H1 (cell line): Measurements from ENCODE around the gene TSPAN9. TPM values are rescaled to one million over a fixed set of nuclear protein-coding genes. Genes with fewer than 3 reads are reported as not detected.

Experiments used
- CTCF ChIA-PET: fragments of 300-600 bp; sonication (Branson Sonifier 250); formaldehyde crosslinking; loops from one replicate; lab custom pipeline; 2021; ENCODE audit not compliant: partially characterized antibody; lab: Charles Lee
- POLR2A ChIA-PET: fragments of 300-600 bp; sonication (Branson Sonifier 250); formaldehyde crosslinking; loops from one replicate; lab custom pipeline; 2021; ENCODE audit warnings: inconsistent platforms; ENCODE audit not compliant: partially characterized antibody; lab: Charles Lee
- DNase-seq, 2 experiments: peaks; one replicate each; pipeline versions ENCODE4 v3.0.0 to v3.0.0-alpha.2; 2010 to 2022; ENCODE audit warnings: low spot score in 2 of 2, low read depth in 1 of 2, mixed read lengths in 1 of 2
- FAIRE-seq: peaks from 2 replicates; lab custom pipeline; 2011; peaks lifted over from hg19 to GRCh38; lab: Jason Lieb, UNC
- H2AFZ ChIP-seq: 2 replicates; pipeline ENCODE4 v1.8.1; 2012; ENCODE audit warnings: low read length, inconsistent platforms
- H2AK5ac ChIP-seq: 2 replicates; pipeline ENCODE4 v1.6.1; 2013; ENCODE audit warnings: low read depth, low read length
- H2BK120ac ChIP-seq: replicated peaks from 2 replicates; pipeline ENCODE3; 2013; ENCODE audit warnings: low read depth, low read length, inconsistent platforms
- H2BK12ac ChIP-seq: 2 replicates; pipeline ENCODE4 v1.6.1; 2013; ENCODE audit warnings: low read depth, low read length
- H2BK15ac ChIP-seq: 2 replicates; pipeline ENCODE4 v1.6.1; 2013; ENCODE audit warnings: low read length
- H2BK20ac ChIP-seq: 2 replicates; pipeline ENCODE4 v1.6.1; 2013; ENCODE audit warnings: low read length
- H2BK5ac ChIP-seq: 2 replicates; pipeline ENCODE4 v1.6.1; 2013; ENCODE audit warnings: low read depth, low read length
- H3K14ac ChIP-seq: 2 replicates; pipeline ENCODE4 v1.6.1; 2013; ENCODE audit warnings: inconsistent platforms; ENCODE audit not compliant: insufficient read length
- H3K18ac ChIP-seq: 2 replicates; pipeline ENCODE4 v1.6.1; 2013; ENCODE audit warnings: low read length; ENCODE audit errors: extremely low read depth
- H3K23ac ChIP-seq: 2 replicates; pipeline ENCODE4 v1.6.1; 2013; ENCODE audit warnings: inconsistent platforms; ENCODE audit not compliant: insufficient read length
- H3K23me2 ChIP-seq: 2 replicates; pipeline ENCODE4 v1.6.1; 2013; ENCODE audit warnings: low read depth, low read length
- H3K27ac ChIP-seq: 2 replicates; pipeline ENCODE4 v1.6.1; 2011; ENCODE audit warnings: low read depth, low read length, inconsistent platforms
- H3K27me3 ChIP-seq, 4 experiments: replicated peaks in 1 of 4; 1 replicate in 1 of 4; 2 replicates in 3 of 4; pipeline versions ENCODE4 v1.6.1 to v1.8.1; 2011 to 2013; ENCODE audit warnings: low read length in 3 of 4, mild to moderate bottlenecking in 3 of 4, inconsistent platforms in 2 of 4, mixed read lengths in 2 of 4, moderate library complexity in 1 of 4; ENCODE audit not compliant: control insufficient read depth in 3 of 4, insufficient read depth in 3 of 4; ENCODE audit errors: extremely low read depth in 1 of 4
- H3K36me3 ChIP-seq, 4 experiments: 2 replicates each; pipeline versions ENCODE4 v1.6.1 to v1.8.1; 2011 to 2013; ENCODE audit warnings: mild to moderate bottlenecking in 4 of 4, low read length in 3 of 4, moderate library complexity in 2 of 4, control low read depth in 1 of 4, inconsistent platforms in 1 of 4; ENCODE audit not compliant: insufficient read depth in 4 of 4, control insufficient read depth in 2 of 4
- H3K4ac ChIP-seq: replicated peaks from 2 replicates; pipeline ENCODE3; 2013; ENCODE audit warnings: low read length, low read depth, mixed read lengths, inconsistent platforms; ENCODE audit not compliant: insufficient read length
- H3K4me1 ChIP-seq, 4 experiments: replicated peaks in 1 of 4; 1 replicate in 1 of 4; 2 replicates in 3 of 4; pipeline versions ENCODE4 v1.6.1 to v1.8.1; 2011 to 2013; ENCODE audit warnings: low read length in 3 of 4, inconsistent platforms in 2 of 4, mixed read lengths in 1 of 4; ENCODE audit not compliant: insufficient read depth in 4 of 4, control insufficient read depth in 3 of 4
- H3K4me2 ChIP-seq, 2 experiments: 2 replicates each; pipeline versions ENCODE4 v1.6.1 to v1.8.1; 2011 to 2013; ENCODE audit warnings: low read depth in 2 of 2, low read length in 2 of 2, control low read depth in 1 of 2, inconsistent platforms in 1 of 2, mild to moderate bottlenecking in 1 of 2; ENCODE audit not compliant: insufficient read depth in 1 of 2
- H3K4me3 ChIP-seq, 4 experiments: fragments of 200-600, 300-600 bp in 1 of 4; sonication (generic), shearing (Covaris generic), sonication (Bioruptor Twin) in 1 of 4; 2 replicates each; pipeline versions ENCODE4 v1.5.1 to v1.8.1; 2011 to 2016; ENCODE audit warnings: low read length in 4 of 4, low read depth in 3 of 4, control low read depth in 2 of 4, inconsistent platforms in 2 of 4, mild to moderate bottlenecking in 2 of 4, mixed read lengths in 1 of 4, moderate library complexity in 1 of 4; ENCODE audit not compliant: insufficient read depth in 2 of 4; ENCODE audit errors: extremely low read depth in 1 of 4
- H3K56ac ChIP-seq: replicated peaks from 2 replicates; pipeline ENCODE3; 2013; ENCODE audit warnings: low read depth, mild to moderate bottlenecking, mixed read lengths, low read length, inconsistent platforms; ENCODE audit not compliant: insufficient read length
- H3K79me1 ChIP-seq: 2 replicates; pipeline ENCODE4 v1.6.1; 2013; ENCODE audit warnings: low read depth, low read length, control low read depth
- H3K79me2 ChIP-seq, 2 experiments: 2 replicates each; pipeline versions ENCODE4 v1.6.1 to v1.8.1; 2012 to 2013; ENCODE audit warnings: low read length in 2 of 2, mild to moderate bottlenecking in 2 of 2, inconsistent platforms in 1 of 2; ENCODE audit not compliant: insufficient read depth in 2 of 2, control insufficient read depth in 1 of 2
- H3K9ac ChIP-seq, 4 experiments: replicated peaks in 1 of 4; 1 replicate in 1 of 4; 2 replicates in 3 of 4; pipeline versions ENCODE4 v1.6.1 to v1.8.1; 2011 to 2013; ENCODE audit warnings: low read depth in 3 of 4, low read length in 3 of 4, control low read depth in 2 of 4, mild to moderate bottlenecking in 2 of 4, moderate library complexity in 2 of 4, inconsistent platforms in 1 of 4; ENCODE audit errors: extremely low read depth in 1 of 4
- H3K9me3 ChIP-seq, 2 experiments: 2 replicates each; pipeline versions ENCODE4 v1.6.1 to v1.8.1; 2012 to 2013; ENCODE audit warnings: mild to moderate bottlenecking in 2 of 2, moderate library complexity in 2 of 2, control low read depth in 1 of 2, inconsistent platforms in 1 of 2, low read depth in 1 of 2, low read length in 1 of 2, mixed read lengths in 1 of 2; ENCODE audit not compliant: insufficient read depth in 2 of 2
- H4K20me1 ChIP-seq, 2 experiments: replicated peaks in 1 of 2; 2 replicates each; pipeline versions ENCODE3 to v1.8.1; 2011 to 2013; ENCODE audit warnings: inconsistent platforms in 2 of 2, low read length in 2 of 2, mild to moderate bottlenecking in 1 of 2; ENCODE audit not compliant: insufficient read depth in 2 of 2, control insufficient read depth in 1 of 2
- H4K5ac ChIP-seq: 2 replicates; pipeline ENCODE4 v1.6.1; 2013; ENCODE audit warnings: low read length, low read depth, mixed read lengths, inconsistent platforms; ENCODE audit not compliant: insufficient read length
- H4K8ac ChIP-seq: 2 replicates; pipeline ENCODE4 v1.8.0; 2013; ENCODE audit warnings: mild to moderate bottlenecking, moderate library complexity, low read length, inconsistent platforms; ENCODE audit not compliant: insufficient read depth; ENCODE audit errors: extremely low read depth
- H4K91ac ChIP-seq: replicated peaks from 2 replicates; pipeline ENCODE3; 2013; ENCODE audit warnings: low read length, mixed read lengths, inconsistent platforms; ENCODE audit not compliant: insufficient read length
- ASH2L ChIP-seq: fragments of 200-600, 300-600 bp; sonication (generic); IDR thresholded peaks from one replicate; pipeline ENCODE4 v1.7.1; 2017; ENCODE audit warnings: low read length
- EZH2 ChIP-seq: fragments of 200-600 bp; sonication (generic); IDR thresholded peaks from 2 replicates; pipeline ENCODE4 v1.7.1; 2012; ENCODE audit warnings: low read depth, mild to moderate bottlenecking, moderate library complexity, low read length, inconsistent platforms; ENCODE audit not compliant: severe bottlenecking
- GTF2F1 ChIP-seq: IDR thresholded peaks from 2 replicates; pipeline ENCODE4 v1.6.1; 2012; ENCODE audit warnings: low read depth, low read length, improper control_type of control experiment, borderline replicate concordance
- JUN ChIP-seq: IDR thresholded peaks from 2 replicates; pipeline ENCODE4 v1.6.1; 2011; ENCODE audit warnings: low read depth, mild to moderate bottlenecking, improper control_type of control experiment, low read length
- KDM5A ChIP-seq: fragments of 200-600 bp; IDR thresholded peaks from 2 replicates; pipeline ENCODE4 v1.7.1; 2012; ENCODE audit warnings: mild to moderate bottlenecking, low read length, inconsistent platforms, mixed read lengths
- NANOG ChIP-seq: IDR thresholded peaks from 2 replicates; pipeline ENCODE4 v1.6.1; 2011; ENCODE audit warnings: low read length, low read depth, mild to moderate bottlenecking, inconsistent platforms; ENCODE audit not compliant: insufficient read depth, poor library complexity, severe bottlenecking
- POLR2AphosphoS5 ChIP-seq: IDR thresholded peaks from 2 replicates; pipeline ENCODE4 v1.6.1; 2011; ENCODE audit warnings: low read depth, low read length
- RXRA ChIP-seq: IDR thresholded peaks from 2 replicates; pipeline ENCODE4 v1.6.1; 2011; ENCODE audit warnings: low read depth, mild to moderate bottlenecking, low read length, moderate library complexity; ENCODE audit not compliant: insufficient read depth
- SP4 ChIP-seq: IDR thresholded peaks from 2 replicates; pipeline ENCODE4 v1.6.1; 2012; ENCODE audit warnings: low read length, inconsistent platforms
- SRF ChIP-seq: IDR thresholded peaks from 2 replicates; pipeline ENCODE4 v1.6.1; 2011; ENCODE audit warnings: mild to moderate bottlenecking, low read depth, low read length, moderate library complexity
- SUZ12 ChIP-seq: fragments of 200-600 bp; sonication (generic); IDR thresholded peaks from 2 replicates; pipeline ENCODE4 v1.6.1; 2012; ENCODE audit warnings: mild to moderate bottlenecking, inconsistent platforms, low read length, moderate library complexity, mixed read lengths
- TAF7 ChIP-seq: optimal IDR thresholded peaks from 2 replicates; pipeline ENCODE3; 2011; ENCODE audit warnings: low read depth, mild to moderate bottlenecking, inconsistent platforms, low read length, moderate library complexity, borderline replicate concordance
- WGBS, 2 experiments: shearing (Covaris generic) in 1 of 2; methylation state at CpG; one replicate each; pipeline versions ENCODE4 v1.1.6 to v1.1.7; 2013 to 2015; ENCODE audit warnings: low lambda C conversion rate in 2 of 2, mixed read lengths in 2 of 2, inconsistent platforms in 1 of 2, low coverage in 1 of 2, missing lambda C conversion rate in 1 of 2; ENCODE audit not compliant: insufficient replicate concordance in 2 of 2, insufficient coverage in 1 of 2, insufficient read length in 1 of 2; ENCODE audit errors: extremely low coverage in 1 of 2, missing lambda C conversion rate in 1 of 2; 5-methylcytosine and 5-hydroxymethylcytosine counted together
- polyA plus RNA-seq, 7 experiments: library from polyadenylated mRNA; depleted of rRNA in 3 of 7; stranded (reverse) in 5 of 7; unstranded in 2 of 7; fragments of >200 nt in 5 of 7; fragments of 200-250 nt in 2 of 7; gene quantifications; 1 replicate in 5 of 7; 2 replicates in 1 of 7; 4 replicates in 1 of 7; pipeline versions ENCODE4 v1.2.1 to v1.2.3, GENCODE V29; 2011 to 2013; ENCODE audit warnings: missing spikeins in 2 of 7, mixed read lengths in 2 of 7
- total RNA-seq: library from RNA; stranded (reverse); fragmentation: NEBNext Ultra II Directional; extraction: Animal tissue kit (Norgen Biotek cat#: 25700); gene quantifications from 2 replicates; pipeline ENCODE4 v1.2.1, GENCODE V29; 2021

Gene TSPAN9
- total and polyA plus RNA-seq, 2 of the 8 experiments (the other 6 are each of a cell fraction or from before 2014, with no cell fraction given) = 11.5 to 29.1 TPM

GRCh38 chr12:3195859-3196483 is 118.8 kb downstream of the TSPAN9 start:
- ChIA-PET POLR2A (interaction anchor here (2.4 kb wide), 1 partner anchor 11 kb away, joined by 8 read pairs; no protein-coding TSS in a partner anchor), CTCF (interaction anchor here (0.6 to 24.7 kb wide), 18 partner anchors 9 to 162 kb away, joined by 3 to 448 read pairs (median 6); no protein-coding TSS in a partner anchor)
- no peak overlapping the region for H3K27ac ChIP-seq

More at GRCh38 chr12:3195859-3196483, 118.8 kb downstream of the TSPAN9 start:
- Histone ChIP-seq H3K79me1 (peaks cover 2% of the 10 kb centered on the region), H4K20me1 (peaks cover 7 to 8% of the 10 kb centered on the region in 2 experiments), H3K23ac (no peak overlapping the region), H2BK15ac (peak overlapping the region; percentile 95), H2BK120ac (no peak overlapping the region), H3K4ac (no peak overlapping the region), H3K9ac (no peak overlapping the region), H3K79me2 (no peaks in the 10 kb centered on the region), H2BK12ac (peak overlapping the region; percentile 71; the same call in 1 of the 2 replicates), H4K8ac (no peak overlapping the region), H3K4me1 (peaks cover 0 to 8% (median 4%) of the 10 kb centered on the region in 4 experiments; a peak in 5 of 7 replicates), H2BK20ac (peak overlapping the region; percentile 34; the same call in 1 of the 2 replicates), H3K23me2 (peaks cover 16% of the 10 kb centered on the region; the same call in 1 of the 2 replicates), H2AFZ (no peak overlapping the region), H3K14ac (no peak overlapping the region), H2BK5ac (peak overlapping the region; percentile 60; the same call in 1 of the 2 replicates), H3K18ac (peak overlapping the region; percentile 13; the same call in 1 of the 2 replicates), H4K91ac (peak overlapping the region; percentile 2), H3K4me2 (no peak overlapping the region), H3K56ac (no peak overlapping the region), H3K9me3 (no peaks in the 10 kb centered on the region), H3K27me3 (peaks cover 3 to 21% (median 14%) of the 10 kb centered on the region in 4 experiments; a peak in 6 of 7 replicates), H3K4me3 (no peak overlapping the region), H2AK5ac (peak overlapping the region; percentile 48), H3K36me3 (no peaks in the 10 kb centered on the region), H4K5ac (no peak overlapping the region)
- WGBS, 2 experiments = 86% methylated on average over 12 of the region's 14 CpGs; no CpG with 5 or more reads in 1 of the 2 experiments
- FAIRE-seq (no peak), DNase-seq (no peak)
- TF ChIP-seq GTF2F1 = no peak
- TF ChIP-seq SRF = no peak
- TF ChIP-seq SP4 = no peak
- TF ChIP-seq NANOG = no peak
- TF ChIP-seq EZH2 = no peak
- TF ChIP-seq POLR2AphosphoS5 = no peak
- TF ChIP-seq ASH2L = no peak
- TF ChIP-seq KDM5A = no peak
- TF ChIP-seq JUN = no peak
- no peak for TF ChIP-seq RXRA
- TF ChIP-seq SUZ12 = no peak
- TF ChIP-seq TAF7 = no peak
